ENCODE results near the gene POGLUT3. TPM values are rescaled to one million over a fixed set of nuclear protein-coding genes. Genes with fewer than 3 reads are reported as not detected.

Gene POGLUT3
- total and polyA plus RNA-seq, 2 of the 8 experiments (the other 6 are each of a cell fraction or from before 2014, with no cell fraction given): 4.7 to 17.4 TPM

DNA sequence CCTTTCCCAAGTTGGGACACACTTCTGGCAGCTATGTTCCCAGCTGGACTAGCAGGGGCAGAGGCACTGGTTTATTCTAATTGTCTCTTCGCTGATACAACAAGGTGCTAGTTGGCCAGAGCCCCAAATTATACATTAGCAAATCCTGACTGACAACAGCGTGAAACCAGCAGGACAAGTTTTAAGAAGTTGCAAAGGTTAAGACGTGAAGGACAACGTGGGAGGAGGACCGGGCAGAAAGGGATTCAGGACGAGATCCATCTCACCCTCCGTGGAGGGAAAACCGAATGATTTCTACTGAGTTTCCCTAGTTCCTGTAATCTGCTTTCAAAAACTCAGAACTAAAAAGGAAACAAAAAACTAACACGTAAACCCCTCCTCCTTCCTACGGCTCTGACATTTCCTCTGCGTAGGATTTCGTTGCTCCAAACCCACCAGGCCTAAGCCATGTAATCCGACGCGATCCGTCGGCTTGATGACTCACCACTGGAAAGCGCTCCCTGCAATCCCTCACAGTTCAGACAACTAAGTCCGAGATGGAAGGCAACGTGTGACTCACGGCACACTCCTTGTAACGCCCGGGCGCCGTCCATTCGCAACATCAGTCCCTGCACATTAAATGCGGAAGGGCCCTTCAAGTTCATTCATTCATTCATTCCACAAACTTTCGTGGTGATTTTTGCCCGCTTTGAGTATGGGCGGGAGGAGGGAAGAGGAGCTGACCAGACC lies 703 bp downstream of the POGLUT3 start:
- Histone ChIP-seq H3K56ac (replicated peaks; ENCODE audit: insufficient read length, low read depth, low read length) (no peak overlapping the region), H2BK15ac (ENCODE audit: low read length) (no peak overlapping the region), H3K79me2 (ENCODE audit: control insufficient read depth in 1 of 2, insufficient read depth in 2 of 2, low read length in 2 of 2) (no peaks in the 10 kb centered on the region), H2BK20ac (ENCODE audit: low read length) (no peak overlapping the region; the same call in 1 of the 2 replicates), H3K27ac (ENCODE audit: low read depth, low read length) (peak overlapping the region; percentile 31; the same call in 1 of the 2 replicates), H4K91ac (replicated peaks; ENCODE audit: insufficient read length, low read length) (no peak overlapping the region), H4K20me1 (replicated peaks in 1 of 2; ENCODE audit: control insufficient read depth in 1 of 2, insufficient read depth in 2 of 2, low read length in 2 of 2) (no peaks in the 10 kb centered on the region), H3K23ac (ENCODE audit: insufficient read length) (no peak overlapping the region), H3K18ac (ENCODE audit: extremely low read depth, low read length) (peak overlapping the region; percentile 64), H4K5ac (ENCODE audit: insufficient read length, low read depth, low read length) (no peak overlapping the region), H3K36me3 (ENCODE audit: control insufficient read depth in 2 of 4, insufficient read depth in 4 of 4, low read length in 3 of 4) (no peaks in the 10 kb centered on the region), H2BK5ac (ENCODE audit: low read depth, low read length) (peak overlapping the region; percentile 13; the same call in 1 of the 2 replicates), H4K8ac (ENCODE audit: extremely low read depth, insufficient read depth, low read length) (peak overlapping the region; percentile 82; the same call in 1 of the 2 replicates), H3K27me3 (replicated peaks in 1 of 4; ENCODE audit: control insufficient read depth in 3 of 4, extremely low read depth in 1 of 4, insufficient read depth in 3 of 4, low read length in 3 of 4) (peaks cover 0 to 6% (median 2%) of the 10 kb centered on the region in 4 experiments; a peak in 3 of 7 replicates), H3K23me2 (ENCODE audit: low read depth, low read length) (peaks cover 6% of the 10 kb centered on the region; the same call in 1 of the 2 replicates), H3K9ac (replicated peaks in 1 of 4; ENCODE audit: extremely low read depth in 1 of 4, low read depth in 3 of 4, low read length in 3 of 4) (peak overlapping the region; percentile 43 to 88 (median 67)), H2AFZ (ENCODE audit: low read length) (peak overlapping the region; percentile 87), H3K4ac (replicated peaks; ENCODE audit: insufficient read length, low read depth, low read length) (peak overlapping the region; percentile 19), H3K4me3 (ENCODE audit: extremely low read depth in 1 of 4, insufficient read depth in 2 of 4, low read depth in 3 of 4, low read length in 4 of 4) (peak overlapping the region; percentile 44 to 83 (median 46)), H2BK12ac (ENCODE audit: low read depth, low read length) (no peak overlapping the region; the same call in 1 of the 2 replicates), H3K4me1 (replicated peaks in 1 of 4; ENCODE audit: control insufficient read depth in 3 of 4, insufficient read depth in 4 of 4, low read length in 3 of 4) (peaks cover 0 to 7% (median 2%) of the 10 kb centered on the region in 4 experiments; a peak in 6 of 7 replicates), H3K4me2 (ENCODE audit: insufficient read depth in 1 of 2, low read depth in 2 of 2, low read length in 2 of 2) (peak overlapping the region; percentile 72 to 81), H3K14ac (ENCODE audit: insufficient read length) (no peak overlapping the region), H3K9me3 (ENCODE audit: insufficient read depth in 2 of 2, low read depth in 1 of 2, low read length in 1 of 2) (no peaks in the 10 kb centered on the region), H3K79me1 (ENCODE audit: low read depth, low read length) (no peaks in the 10 kb centered on the region), H2BK120ac (replicated peaks; ENCODE audit: low read depth, low read length) (no peak overlapping the region), H2AK5ac (ENCODE audit: low read depth, low read length) (no peak overlapping the region)
- WGBS, 2 experiments (ENCODE audit: extremely low coverage in 1 of 2, insufficient coverage in 1 of 2, insufficient read length in 1 of 2, insufficient replicate concordance in 2 of 2, low coverage in 1 of 2, low lambda C conversion rate in 2 of 2, missing lambda C conversion rate in 1 of 2): 2% methylated on average over 30 of the region's 30 CpGs; no CpG with 5 or more reads in 1 of the 2 experiments
- ChIA-PET CTCF (ENCODE audit: partially characterized antibody) (interaction anchor here (1.0 kb wide), 1 partner anchor 152 kb away, joined by 3 read pairs; no protein-coding TSS in a partner anchor), POLR2A (ENCODE audit: partially characterized antibody) (interaction anchor here (1.0 to 1.6 kb wide), 6 partner anchors 27 to 360 kb away, joined by 3 to 4 read pairs (median 3); partner anchors contain the start of gene C11orf65)
- peak; percentile 96 for FAIRE-seq
- peak; percentile 65 to 81 for DNase-seq (ENCODE audit: low read depth in 1 of 2, low spot score in 2 of 2)
- no peak for TF ChIP-seq KDM1A (IDR thresholded peaks at IDR 0.05; ENCODE audit: borderline replicate concordance, low read length)
- no peak for TF ChIP-seq NRF1 (IDR thresholded peaks at IDR 0.05; ENCODE audit: low read depth, low read length)
- no peak for TF ChIP-seq NANOG (IDR thresholded peaks at IDR 0.05; ENCODE audit: insufficient read depth, low read depth, low read length, poor library complexity, severe bottlenecking)
- TF ChIP-seq, protein P1, sequence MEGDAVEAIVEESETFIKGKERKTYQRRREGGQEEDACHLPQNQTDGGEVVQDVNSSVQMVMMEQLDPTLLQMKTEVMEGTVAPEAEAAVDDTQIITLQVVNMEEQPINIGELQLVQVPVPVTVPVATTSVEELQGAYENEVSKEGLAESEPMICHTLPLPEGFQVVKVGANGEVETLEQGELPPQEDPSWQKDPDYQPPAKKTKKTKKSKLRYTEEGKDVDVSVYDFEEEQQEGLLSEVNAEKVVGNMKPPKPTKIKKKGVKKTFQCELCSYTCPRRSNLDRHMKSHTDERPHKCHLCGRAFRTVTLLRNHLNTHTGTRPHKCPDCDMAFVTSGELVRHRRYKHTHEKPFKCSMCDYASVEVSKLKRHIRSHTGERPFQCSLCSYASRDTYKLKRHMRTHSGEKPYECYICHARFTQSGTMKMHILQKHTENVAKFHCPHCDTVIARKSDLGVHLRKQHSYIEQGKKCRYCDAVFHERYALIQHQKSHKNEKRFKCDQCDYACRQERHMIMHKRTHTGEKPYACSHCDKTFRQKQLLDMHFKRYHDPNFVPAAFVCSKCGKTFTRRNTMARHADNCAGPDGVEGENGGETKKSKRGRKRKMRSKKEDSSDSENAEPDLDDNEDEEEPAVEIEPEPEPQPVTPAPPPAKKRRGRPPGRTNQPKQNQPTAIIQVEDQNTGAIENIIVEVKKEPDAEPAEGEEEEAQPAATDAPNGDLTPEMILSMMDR (IDR thresholded peaks at IDR 0.05; ENCODE audit: control extremely low read depth in 1 of 3, insufficient read depth in 1 of 3, low read depth in 1 of 3, low read length in 3 of 3): no peak
- TF ChIP-seq EZH2 (IDR thresholded peaks at IDR 0.05; ENCODE audit: low read depth, low read length, severe bottlenecking): no peak
- 0 out of 2 replicates have a peak, but pooled peaks have one; percentile 24 for TF ChIP-seq YY1 (IDR thresholded peaks at IDR 0.05; ENCODE audit: low read depth, low read length)
- TF ChIP-seq TAF1 (IDR thresholded peaks at IDR 0.05; ENCODE audit: low read depth, low read length): peak; percentile 83
- TF ChIP-seq JUN (IDR thresholded peaks at IDR 0.05; ENCODE audit: low read depth, low read length): 0 out of 2 replicates have a peak, but pooled peaks have one; percentile 42
